Activated CD8-positive, alpha-beta memory T cell treated with anti-CD3 and anti-CD28 coated beads for 48 hours (primary cell): Measurements from ENCODE around the gene SH3PXD2A.

Source experiments
- DNase-seq, 3 experiments: peaks; one replicate each; pipeline ENCODE4 v3.0.0-alpha.2; 2020; ENCODE audit warnings: low read depth in 2 of 3, low spot score in 2 of 3

The SH3PXD2A gene

DNA sequence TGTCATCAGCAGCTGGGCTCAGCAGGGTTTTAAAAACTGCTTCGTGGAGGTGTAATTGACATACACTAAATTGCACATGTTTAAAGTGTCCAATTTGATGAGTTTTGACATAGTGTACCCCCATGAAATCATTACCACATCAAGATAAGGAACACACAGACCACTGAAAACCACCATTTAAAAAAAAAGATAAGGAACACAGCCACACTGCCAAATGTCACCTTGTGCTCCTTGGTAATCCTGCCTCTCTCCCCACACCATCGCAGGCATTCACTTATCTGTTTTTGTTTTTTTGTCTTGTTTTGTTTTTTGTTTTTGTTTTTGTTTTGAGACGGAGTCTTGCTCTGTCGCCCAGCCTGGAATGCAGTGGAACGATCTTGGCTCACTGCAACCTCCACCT, 286.9 kb downstream of the SH3PXD2A start:
- DNase-seq = no peak

DNA sequence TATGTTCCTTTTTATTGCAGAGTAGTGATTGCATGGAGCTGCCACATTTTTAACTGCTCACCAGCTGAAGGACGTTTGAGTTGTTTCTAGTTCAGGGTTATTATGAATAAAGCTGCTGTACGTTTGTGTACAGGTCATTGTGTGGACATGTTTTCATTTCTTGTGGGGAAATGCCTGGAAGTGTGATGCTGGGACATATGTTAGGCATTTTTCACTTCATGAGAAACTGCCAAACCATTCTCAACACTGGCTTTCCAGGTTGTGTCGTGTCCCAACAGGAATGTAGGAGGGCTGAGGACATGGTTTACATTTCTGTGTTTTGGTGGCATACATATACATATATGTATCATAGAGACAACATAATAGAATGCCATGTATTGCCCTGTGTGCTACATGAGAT, 288.8 kb downstream of the SH3PXD2A start:
- DNase-seq = no peak

DNA sequence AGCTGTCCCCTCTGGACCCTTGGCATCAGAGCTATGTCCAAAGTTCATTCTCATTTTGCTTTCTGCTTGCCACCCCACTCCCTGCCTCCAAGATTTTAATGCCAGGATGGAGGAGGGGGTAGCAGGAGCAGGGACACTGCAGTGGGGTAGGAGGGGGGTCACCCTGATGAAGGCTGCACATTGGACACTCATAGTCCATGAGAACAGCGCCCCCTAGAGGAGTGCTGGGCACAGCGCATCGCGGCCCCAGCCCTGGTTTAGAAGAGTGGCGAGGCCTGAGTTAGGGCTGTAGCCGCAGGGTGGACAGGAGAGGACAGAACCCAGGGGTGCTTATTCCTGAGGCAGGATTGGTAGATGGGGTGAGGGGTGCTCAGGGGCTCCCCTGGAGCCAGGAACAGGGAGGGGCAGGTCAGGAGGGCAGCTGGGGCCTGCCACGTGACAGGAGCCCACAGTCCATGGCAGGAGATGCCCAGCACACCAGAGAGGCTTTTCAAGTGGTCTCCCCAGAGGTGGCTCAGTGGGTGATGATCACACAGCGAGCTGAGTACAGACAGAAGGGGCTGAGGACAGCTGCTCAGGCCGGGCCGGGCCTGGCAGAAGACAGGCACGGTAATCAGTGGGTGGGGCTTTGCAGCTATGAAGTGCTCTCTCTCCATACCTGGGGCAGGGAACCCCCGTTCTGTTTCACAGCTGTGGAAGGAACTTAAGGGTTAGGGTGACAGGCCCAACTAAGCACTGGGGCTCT, 290.4 kb downstream of the SH3PXD2A start:
- peak in 1 of 3 experiments; percentile 58 for DNase-seq

DNA sequence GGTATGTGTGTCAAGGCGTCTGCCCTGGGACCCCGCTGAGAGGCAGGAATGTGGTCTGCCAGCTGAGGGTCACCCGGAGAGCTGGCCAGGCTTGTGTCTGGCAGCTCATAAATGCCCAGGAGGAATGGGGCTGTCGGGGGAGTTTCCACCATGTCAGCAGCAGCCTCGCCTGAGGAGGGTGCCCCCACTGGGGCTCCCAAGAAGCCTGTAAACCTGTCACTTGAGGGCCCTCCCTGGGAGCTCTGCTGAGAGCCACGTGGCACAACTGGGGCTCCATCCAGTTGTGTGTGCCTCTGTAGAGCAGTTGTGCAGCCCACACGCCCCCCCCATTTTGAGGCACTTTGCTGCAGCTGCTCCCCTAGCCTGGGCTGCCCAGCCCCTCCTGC, 291.3 kb downstream of the SH3PXD2A start:
- DNase-seq = no peak

DNA sequence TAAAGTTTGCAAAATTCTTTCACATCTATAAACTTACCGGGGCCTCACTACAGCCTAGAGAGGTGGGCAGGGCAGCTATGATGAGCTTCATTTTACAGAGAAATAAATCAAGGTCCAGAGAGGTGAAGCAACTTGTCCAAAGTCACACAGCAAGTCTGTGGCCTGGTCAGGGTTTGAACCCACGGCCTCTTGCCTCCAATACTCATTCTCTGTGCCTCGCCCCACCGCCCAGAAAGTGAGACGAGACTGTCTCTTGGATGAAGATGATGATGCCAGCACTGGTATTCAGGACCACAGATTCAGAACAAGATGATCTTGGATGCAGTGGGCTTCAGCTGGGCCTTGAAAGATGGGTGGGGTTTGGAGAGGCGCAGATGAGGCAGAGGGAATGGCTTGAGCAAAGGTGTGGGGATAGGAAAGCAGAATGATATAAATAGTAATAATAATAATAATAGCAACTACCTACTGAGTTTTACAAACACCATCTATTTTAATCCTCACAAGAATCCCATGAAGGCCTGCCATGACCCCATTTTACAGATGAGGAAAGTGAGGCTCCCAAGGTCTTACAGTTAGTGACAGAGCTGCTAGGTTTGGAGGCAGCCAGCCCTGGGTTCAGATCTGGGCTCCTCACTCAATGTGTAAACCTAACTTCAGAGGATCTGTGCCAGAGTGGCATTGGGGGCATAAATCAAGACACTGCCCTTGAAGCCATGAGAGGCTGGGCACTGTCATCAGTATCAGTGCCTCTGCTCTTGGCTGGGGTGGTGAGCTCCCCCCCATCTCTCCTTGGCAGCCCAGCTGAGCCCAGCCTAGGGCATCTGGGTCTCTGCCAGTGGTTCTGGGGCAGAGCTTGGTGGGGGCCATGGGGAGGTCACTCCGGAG, 291.9 kb downstream of the SH3PXD2A start:
- no peak for DNase-seq

DNA sequence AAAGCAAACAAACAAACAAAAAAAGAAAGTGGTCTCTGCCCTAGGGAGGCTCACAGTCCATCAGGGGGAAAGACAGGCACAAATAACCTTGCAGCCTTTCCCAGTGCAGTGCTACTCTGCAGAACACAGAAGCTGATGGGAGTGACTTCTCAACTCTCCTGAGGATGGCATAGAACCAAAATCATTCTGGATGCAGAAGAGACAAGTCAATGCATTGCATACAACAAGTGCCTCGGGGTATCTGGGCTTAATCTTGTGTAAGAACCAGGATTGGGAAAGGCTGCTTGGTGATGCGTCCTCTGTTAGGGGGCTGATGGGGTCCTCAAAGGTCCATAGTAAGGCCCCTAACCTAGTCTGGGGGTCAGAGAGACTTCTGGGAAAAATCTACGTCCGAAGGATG, 293.0 kb downstream of the SH3PXD2A start:
- no peak for DNase-seq

DNA sequence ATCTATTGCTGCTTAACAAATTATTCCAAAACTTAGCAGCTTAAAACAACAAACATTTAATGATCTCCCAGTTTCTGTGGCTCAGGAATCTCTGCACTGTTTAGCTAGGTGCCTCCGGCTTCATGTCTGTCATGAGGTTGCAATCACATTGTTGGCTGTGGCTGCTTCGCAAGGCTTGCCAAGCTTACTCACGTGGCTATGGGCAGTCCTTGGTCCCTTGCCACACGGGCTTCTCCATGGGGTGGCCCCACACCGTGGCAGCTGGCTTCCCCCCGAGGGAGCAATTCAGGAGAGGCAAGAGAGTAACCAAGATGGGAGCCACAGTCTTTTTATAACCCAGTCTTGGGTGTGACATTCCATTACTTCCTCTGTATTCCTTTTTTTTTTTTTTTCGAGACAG, 294.5 kb downstream of the SH3PXD2A start:
- DNase-seq = no peak

DNA sequence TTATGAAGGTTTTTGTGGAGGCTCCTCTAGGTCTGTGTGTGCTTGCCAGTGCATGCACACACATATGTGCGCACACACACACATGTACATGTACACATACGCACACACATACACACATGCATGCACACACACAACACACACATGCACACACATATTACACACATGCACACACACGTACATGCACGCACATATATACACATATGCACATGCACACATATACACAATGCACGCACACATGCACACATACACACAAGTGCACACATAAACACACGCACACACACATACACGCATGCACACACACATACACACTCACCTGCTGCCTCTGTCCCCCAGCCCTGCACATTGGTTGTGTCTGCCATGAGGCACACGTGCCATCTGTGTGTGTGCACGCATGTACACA, 295.6 kb downstream of the SH3PXD2A start:
- no peak for DNase-seq

DNA sequence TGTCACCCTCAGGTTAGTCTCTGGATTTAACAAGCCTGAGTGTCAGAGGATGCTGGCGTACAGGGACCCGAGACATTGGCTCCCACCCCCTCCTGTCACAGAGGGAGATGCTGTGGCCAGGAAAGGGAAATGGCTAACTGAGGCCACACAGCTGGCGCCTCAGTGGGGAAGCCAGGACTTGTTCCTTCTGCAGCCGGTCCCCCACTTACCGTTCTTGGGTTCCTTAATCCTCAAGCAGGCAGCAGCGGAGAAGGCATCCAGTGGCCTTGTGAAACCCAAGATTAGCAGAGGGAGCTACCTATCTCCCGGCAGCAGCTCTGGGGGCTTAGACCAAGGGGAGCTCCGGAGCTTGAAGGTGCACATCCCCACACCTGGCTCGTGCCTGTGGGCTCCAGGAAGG, 296.5 kb downstream of the SH3PXD2A start:
- no peak for DNase-seq

DNA sequence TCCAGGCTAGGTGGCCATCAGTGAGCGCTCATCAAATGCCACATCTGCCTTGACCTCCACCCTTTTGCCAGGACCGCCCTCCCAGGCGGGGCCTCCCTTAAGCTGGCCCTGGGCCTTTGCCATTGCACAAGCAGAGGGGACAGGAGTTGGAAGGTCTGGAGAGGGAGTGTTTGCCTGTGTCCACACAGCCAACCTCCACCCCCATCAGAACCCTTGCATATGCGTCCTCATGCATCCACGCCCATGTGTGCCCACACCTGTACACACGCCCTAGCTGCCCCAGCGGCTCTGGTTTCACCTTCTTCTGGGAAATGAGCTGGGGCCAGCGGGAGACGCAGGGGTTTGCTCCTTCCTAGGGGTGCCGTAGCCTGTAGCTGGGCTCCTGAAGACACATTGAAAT, 297.9 kb downstream of the SH3PXD2A start:
- no peak for DNase-seq

DNA sequence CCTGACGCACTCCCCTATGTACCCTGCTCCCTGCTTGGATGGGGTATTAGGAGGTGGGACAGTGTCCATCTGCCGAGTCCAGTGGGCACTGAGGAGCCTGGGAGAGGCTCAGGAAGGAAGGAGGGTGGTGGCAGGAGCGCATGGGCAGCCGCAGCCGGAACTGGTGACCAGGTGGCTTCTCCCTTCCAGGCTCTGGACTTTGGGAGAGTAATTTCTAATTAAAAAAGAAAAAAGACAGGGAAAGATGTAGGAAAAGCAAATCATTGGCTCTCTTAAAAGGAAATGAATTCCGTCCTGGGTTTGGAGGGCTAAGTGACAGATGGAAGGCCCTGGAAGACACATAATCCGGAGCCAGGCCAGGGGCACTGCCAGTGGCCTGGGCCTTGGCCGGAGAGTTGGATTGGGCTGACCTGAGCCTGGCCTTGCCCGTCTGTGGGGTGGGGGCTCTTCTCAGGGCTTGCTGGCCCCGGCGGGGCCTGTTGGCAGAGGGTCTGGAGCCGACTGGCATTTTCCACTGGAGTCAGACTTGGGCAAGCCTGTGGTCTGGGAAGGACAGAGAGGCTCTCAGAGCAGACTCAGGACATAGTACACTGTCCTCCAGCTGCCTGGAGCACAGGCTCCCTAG, 298.9 kb downstream of the SH3PXD2A start:
- no peak for DNase-seq

DNA sequence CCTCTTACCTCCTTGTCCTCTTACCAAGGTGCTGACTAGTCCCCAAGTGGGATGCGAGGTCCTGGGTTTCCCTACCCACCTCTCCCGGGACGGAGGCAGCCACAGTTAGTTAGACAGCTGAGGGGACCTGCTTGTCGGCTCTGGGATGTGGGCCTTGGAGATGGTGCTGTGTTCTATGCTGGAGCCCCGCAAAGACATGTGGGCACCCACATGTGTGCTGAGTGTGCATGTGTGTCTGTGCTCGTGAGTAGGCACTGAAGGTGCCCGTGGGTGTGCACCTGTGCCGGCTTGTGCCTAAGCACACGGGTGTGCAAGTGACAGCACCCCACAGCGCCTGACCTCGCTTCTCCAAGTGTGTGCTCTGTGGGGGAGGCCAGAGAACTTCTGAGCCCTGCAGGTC, 299.7 kb downstream of the SH3PXD2A start:
- no peak for DNase-seq

DNA sequence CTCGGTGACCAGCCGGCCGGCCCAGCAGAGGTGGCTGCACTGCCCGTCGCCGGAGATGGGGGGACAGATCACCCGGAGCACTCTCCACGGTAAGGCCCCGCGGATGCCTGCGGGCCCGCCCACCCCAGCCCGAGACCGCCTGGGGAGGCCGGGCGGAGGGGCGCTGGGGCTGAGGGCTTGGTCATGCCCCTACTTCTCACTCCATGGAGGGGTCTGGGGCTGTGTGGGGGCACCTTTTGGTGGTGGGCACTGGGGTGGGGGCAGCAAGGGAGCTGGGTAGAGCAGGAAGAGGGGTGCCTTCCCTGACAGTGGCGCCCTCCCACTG, 300.1 kb downstream of the SH3PXD2A start:
- no peak for DNase-seq

DNA sequence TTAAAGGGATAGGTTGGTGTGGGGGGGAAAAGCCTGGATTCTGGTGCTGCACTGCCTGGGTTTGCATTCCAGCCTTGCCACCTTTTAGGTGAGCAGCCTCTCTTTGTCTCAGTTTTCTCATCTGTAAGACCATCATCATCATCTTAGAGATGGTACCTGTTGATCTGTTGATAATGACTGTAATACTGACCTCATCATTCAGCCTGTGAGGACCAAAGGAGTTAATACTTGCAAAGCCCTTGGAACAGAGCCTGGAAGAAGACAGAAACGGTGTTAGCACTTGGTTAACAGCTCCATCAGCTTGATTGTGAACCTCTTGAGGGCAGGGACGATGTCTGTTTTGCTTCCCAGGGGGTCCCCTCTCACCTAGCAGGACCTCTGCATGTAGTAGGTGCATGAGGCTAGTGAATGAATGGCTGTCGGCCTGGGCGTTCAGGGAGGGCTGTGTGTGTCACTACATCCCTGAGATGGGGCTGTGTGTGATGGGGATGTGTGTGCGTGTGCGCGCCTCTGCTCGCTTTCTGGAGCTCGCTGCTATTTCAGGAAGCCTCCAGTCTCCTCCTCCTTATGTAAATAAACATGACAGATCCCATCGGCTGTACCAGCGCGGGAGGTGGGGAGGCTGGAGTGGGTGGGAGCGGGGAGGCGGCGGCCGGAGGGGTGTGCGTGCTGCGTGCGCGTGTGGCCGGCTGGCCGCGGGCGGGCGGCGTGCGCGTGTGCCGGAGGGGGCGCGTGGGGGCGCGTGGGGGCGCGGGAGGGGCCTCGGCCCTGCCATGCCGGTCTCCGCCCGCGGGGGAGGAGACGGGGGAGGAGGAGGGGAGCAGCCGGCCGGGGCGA, 300.7 kb downstream of the SH3PXD2A start:
- DNase-seq = no peak

DNA sequence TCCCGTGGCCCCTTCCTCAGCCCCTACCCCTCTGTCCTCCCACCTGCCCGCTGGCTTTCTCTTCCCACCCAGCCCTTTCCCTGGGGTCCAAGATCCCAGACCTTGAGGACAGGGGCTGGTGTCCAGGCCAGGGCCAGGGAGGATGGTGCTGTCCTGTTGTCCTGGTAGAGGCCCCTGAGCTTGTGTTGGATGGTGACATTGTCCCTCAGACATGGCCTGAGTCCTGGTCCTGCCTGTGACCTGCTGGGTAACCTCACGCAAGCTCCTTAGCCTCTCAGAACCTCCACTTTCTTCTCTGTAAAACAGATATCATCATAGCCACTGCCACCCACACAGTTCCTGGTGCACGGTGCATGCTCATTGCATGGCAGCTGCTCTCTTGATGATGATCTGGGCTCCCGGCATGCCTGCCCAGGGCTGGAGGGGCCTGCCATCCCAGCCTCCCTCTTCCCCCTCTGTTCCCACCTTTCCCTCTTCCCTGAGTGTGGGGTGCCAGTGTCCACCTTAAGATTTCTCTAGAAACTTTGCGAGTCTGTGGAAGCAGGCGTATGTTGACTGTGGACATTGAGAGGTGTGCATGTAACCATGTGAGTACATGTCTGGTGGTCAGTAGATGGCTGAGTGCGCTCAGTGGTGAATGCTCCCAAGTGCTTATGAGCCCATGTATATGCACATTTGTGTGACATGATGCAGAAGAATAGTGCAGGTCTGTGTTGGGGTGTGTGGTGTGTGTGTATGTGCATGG, 301.5 kb downstream of the SH3PXD2A start:
- DNase-seq = peak in 2 of 3 experiments; percentile 14 to 18

DNA sequence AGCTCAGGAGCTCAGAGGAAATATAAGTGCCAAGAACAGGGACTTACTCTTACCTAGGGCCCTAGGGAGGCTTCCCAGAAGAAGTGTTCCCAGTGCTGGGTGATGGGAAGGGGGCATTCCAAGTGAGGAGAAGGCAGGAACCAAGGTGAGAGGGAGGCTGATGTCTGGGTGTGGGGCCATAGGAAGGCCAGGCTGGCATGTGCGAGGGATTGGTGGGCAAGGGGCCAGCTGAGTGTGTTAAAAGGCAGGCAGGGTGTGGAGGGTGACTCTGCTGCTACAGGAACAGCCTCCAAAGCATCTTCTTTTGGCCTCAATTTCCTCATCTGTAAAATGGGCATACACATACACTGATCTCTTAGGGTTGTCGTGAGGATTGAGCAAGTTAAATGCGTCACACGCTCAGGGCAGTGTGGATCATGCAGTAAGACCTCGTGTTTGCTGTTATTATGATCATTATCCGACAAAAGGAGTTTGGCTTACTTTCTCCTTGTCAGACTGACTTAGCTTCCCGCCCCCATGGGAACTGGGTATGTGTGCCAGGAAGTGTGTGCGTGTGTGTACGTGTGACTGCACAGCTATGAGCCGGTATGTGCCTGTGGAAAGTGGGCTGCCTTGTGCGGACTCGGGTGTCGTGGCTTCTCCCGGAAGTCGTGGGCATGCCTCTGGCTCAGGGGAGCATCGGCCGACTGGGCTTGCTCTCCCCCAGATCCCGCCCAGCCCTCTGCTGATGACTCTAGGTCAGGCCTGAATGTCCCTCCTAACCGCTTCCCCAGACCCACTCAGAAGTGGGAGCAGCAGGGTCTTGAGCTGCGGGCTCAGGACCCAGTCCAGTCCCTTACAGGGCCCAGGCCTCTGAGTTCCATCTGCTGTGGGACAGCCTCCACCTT, 302.3 kb downstream of the SH3PXD2A start:
- DNase-seq = no peak

DNA sequence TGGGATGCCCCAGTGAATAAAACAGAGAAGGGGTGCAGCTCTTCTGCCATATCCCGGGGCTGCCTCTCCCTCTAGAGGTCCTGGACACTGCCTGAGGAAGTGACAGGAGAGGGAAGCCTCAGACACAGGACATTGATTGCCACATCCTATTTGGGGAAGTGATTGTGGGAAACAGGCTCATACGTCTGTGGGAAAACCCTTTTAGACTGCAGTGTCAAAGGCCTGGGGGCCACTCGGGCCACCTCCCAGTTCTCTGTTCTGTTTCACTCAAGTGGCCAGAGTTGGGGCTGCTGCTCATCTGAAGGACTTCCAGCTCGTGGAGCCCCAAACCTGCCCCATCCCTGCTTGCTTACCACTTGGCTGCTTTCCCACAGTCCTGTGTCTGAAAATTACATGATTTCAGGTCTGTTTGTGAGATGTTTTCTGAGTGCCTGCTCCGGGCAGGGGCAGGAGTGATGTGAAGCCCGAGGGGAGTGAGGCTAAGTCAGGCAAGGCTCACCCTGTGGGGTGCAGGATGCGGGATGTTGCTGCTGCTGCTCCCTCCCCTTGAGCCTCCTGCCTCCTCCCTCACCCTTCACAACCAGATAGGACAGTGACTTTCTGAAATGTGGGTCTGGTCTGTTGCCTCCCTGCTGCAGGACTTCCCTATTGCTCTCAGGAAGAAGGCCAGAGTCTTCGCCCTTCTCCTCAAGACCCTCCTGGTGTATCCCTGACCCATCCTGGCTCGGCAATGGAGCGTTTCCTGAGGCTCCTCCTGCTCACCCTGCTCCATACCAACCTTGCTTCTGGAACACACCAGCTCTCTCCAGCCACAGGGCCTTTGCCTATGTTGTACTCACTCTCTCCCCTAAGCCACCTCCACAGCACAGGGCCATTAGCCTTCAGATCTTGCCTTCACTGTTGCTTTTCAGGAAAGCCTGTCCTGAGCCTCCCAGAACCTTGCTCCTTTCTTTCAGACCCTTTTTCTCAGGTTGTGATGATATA, 303.5 kb downstream of the SH3PXD2A start:
- DNase-seq = no peak

DNA sequence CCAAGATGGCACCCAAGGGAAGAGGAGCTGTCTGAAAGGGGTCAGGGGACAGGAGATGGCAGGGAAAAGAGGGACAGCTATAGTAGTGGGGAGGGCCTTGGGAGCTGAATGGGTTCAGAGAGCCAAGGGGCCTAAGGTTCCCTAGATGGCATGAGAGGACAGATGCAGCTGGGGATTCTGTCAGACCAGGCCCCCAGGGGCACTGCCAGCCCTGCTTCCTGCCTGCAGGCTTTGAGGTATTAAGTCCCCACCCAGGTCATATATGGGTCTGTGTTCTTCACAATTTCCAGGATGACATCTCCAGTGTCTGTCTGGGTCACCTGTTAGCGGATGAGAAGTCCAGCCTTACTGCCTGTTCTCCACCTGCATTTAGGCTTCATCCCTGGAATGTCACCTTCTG, 305.1 kb downstream of the SH3PXD2A start:
- DNase-seq = no peak

DNA sequence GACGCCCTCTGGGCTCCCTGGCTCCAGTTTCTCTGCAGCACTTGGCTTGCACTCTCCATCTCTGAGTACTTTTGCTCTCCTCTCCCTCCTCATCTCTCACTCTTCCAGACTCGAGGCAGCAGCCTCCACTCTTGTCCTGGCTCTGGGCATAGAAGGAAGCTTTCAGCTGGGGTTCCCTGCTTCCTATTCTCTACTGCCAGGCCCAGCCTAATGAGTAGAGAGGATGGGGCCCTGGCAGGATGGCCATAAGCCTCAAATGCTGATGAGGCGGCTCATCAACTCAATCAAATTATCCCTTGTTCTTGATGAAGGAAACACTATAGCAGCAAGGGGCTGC, 306.1 kb downstream of the SH3PXD2A start:
- no peak for DNase-seq
